GM18861 (cell line): ENCODE results near the gene ELOVL5.
"Not testable (repeated sequence)": the region's sequence is repeated elsewhere in the genome, so short reads cannot be mapped to it uniquely, and the experiment has no call there.

ENCODE experiments used
- ATAC-seq: cut with Tn5 transposase; IDR thresholded peaks from one replicate; pipeline ENCODE4 v1.9.1; 2021; ENCODE audit not compliant: unreplicated experiment

The ELOVL5 gene

GRCh38 chr6:53306217-53306616 is 42.5 kb downstream of the ELOVL5 start:
- not testable (repeated sequence) for ATAC-seq

GRCh38 chr6:53305506-53306005 is 43.2 kb downstream of the ELOVL5 start:
- ATAC-seq, result not testable (repeated sequence)

GRCh38 chr6:53304953-53305352 is 43.8 kb downstream of the ELOVL5 start:
- ATAC-seq, result not testable (repeated sequence)

GRCh38 chr6:53302678-53303360 is 45.9 kb downstream of the ELOVL5 start:
- no peak for ATAC-seq

GRCh38 chr6:53301801-53302537 is 46.8 kb downstream of the ELOVL5 start:
- no peak for ATAC-seq

- no peak for ATAC-seq
Measured at GRCh38 chr6:53300656-53301551, 47.8 kb downstream of the ELOVL5 start.

- no peak for ATAC-seq
Measured at GRCh38 chr6:53299331-53300005, 49.3 kb downstream of the ELOVL5 start.

GRCh38 chr6:53297004-53297403 is 51.7 kb downstream of the ELOVL5 start:
- no peak for ATAC-seq

GRCh38 chr6:53295176-53295575 is 53.6 kb downstream of the ELOVL5 start:
- ATAC-seq, result no peak

- no peak for ATAC-seq
Measured at GRCh38 chr6:53294611-53295010, 54.1 kb downstream of the ELOVL5 start.

GRCh38 chr6:53294095-53294494 is 54.7 kb downstream of the ELOVL5 start:
- ATAC-seq, result no peak

- ATAC-seq, result no peak
Measured at GRCh38 chr6:53293691-53294090, 55.1 kb downstream of the ELOVL5 start.

GRCh38 chr6:53290537-53291510 is 57.9 kb downstream of the ELOVL5 start:
- ATAC-seq, result no peak

GRCh38 chr6:53287336-53288225 is 61.2 kb downstream of the ELOVL5 start:
- no peak for ATAC-seq

GRCh38 chr6:53284901-53285300 is 63.8 kb downstream of the ELOVL5 start:
- ATAC-seq, result peak; percentile 81

- ATAC-seq, result no peak
Measured at GRCh38 chr6:53282741-53283140, 66.0 kb downstream of the ELOVL5 start.

- ATAC-seq, result no peak
Measured at GRCh38 chr6:53282234-53282633, 66.5 kb downstream of the ELOVL5 start.

GRCh38 chr6:53281518-53282215 is 67.1 kb downstream of the ELOVL5 start:
- ATAC-seq, result peak; percentile 50
